DMS153 treated with DMSO at 0.1 percent for 48 hours (cell line): Measurements from ENCODE around the gene TEX29.

Experiments
- DNase-seq: peaks from one replicate; lab custom pipeline; 2025; ENCODE audit not compliant: unreplicated experiment; lab: John Stamatoyannopoulos, UW

TEX29 gene

GRCh38 chr13:111319998-111320911 lies at the start of gene TEX29:
TSS of gene TEX29 (plus strand) at chr13:111320642. CDS start at chr13:111320891, 249 bp downstream.
- DNase-seq = no peak

- DNase-seq = no peak
Measured at GRCh38 chr13:111270765-111271698, 49.4 kb upstream of the TEX29 start.

GRCh38 chr13:111272117-111272516 lies 48.3 kb upstream of the TEX29 start:
- no peak for DNase-seq

- no peak for DNase-seq
Measured at GRCh38 chr13:111275382-111275781, 45.1 kb upstream of the TEX29 start.

DNA sequence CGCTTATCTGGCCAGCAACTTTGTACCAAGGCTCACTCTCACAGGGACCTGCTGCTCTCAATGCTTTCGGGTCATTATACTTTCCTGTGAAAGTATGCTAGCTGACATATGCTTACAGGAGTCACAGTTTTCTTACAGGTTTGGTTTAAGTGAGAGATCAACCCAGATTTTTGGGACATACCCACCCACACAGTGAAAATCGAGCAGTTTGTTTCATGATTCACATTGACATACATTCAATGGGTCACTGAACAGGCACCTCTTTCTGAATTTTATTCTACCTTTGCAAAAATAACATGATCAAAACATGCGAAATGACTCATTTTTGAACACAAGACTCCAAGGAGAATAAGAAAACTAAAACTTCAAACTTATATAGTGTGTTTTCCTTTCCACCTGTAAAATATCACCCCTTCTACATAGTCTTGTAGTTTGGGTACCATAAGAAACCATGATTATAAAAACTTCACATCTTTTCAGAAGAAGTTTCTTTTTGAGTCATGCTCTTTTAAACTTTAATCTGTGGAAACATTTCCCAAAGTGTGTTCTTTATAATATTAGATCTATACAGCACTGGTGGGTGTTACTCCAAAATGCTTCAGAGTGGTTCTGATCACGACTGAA lies 44.3 kb upstream of the TEX29 start:
- DNase-seq = no peak

- no peak for DNase-seq
Measured at GRCh38 chr13:111278258-111278657, 42.2 kb upstream of the TEX29 start.

- no peak for DNase-seq
Measured at GRCh38 chr13:111278743-111279652, 41.4 kb upstream of the TEX29 start.

- DNase-seq = no peak
Measured at GRCh38 chr13:111280226-111280625, 40.2 kb upstream of the TEX29 start.

GRCh38 chr13:111280681-111281585 lies 39.5 kb upstream of the TEX29 start:
- no peak for DNase-seq

DNA sequence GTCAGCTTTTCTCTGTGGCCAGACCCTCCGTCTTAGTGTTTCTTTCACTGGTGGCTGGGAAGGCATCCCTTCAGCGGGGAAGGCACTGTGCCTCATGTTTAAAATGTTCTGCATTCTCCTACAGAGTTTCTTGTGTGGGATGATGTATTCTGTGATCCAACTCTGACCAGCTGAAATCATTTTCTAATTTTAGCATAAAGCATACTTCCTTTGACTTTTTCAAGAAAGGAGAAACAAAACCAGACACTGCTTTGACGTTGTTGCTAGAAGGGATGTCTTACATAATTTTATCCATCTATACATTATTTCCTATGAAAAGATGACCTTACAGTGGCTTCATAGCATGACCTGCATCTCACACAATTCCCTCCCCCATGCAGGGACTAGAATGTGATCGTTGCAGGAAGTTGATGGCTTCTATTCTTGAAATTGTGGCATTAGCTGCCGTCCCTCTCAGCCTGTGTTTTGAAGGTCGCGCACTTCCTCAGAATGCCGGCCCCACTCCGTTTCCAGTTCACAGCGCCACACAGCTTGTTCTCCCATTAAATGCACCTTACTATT lies 38.6 kb upstream of the TEX29 start:
- no peak for DNase-seq

DNA sequence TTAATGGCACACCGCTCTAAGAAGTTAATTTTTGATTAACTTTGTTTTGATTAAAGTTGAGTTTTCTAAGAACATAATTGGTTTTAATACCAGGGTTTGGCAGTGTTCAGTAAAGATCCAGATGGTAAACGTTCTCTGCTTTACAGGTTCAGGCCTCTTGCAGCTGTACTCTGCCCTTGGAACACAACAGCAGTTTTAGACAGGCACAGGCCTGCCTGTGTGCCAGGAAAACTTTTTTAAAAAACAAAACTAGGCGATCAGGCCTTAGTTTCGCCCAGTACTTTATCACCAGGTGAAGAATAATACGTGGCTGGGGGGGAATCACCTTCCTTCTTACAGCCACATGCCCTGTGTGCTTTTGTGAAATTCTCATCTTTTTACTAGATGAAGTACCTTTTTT lies 38.0 kb upstream of the TEX29 start:
- DNase-seq = no peak

GRCh38 chr13:111282997-111283396 lies 37.4 kb upstream of the TEX29 start:
- no peak for DNase-seq

GRCh38 chr13:111283457-111283856 lies 37.0 kb upstream of the TEX29 start:
- no peak for DNase-seq

DNA sequence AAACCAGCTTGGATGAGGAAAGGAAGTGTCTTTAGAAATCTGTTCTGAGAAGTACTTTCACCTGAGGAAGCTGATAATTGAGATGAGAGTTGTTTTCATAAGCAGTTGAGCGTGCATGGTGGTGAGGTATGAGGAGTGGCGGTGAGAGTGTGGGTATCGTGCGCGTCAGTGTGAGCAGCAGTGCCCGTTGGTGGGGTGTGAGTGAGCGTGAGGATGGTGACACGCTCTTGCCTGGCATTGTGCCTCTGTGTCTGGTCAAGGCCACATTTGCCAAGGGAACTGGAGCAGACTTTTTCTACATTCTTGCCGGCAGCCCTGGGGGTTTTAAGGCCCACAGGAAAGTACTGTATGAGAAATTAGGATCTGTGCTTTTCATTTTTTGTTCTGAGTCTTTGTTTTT lies 36.5 kb upstream of the TEX29 start:
- DNase-seq = no peak

DNA sequence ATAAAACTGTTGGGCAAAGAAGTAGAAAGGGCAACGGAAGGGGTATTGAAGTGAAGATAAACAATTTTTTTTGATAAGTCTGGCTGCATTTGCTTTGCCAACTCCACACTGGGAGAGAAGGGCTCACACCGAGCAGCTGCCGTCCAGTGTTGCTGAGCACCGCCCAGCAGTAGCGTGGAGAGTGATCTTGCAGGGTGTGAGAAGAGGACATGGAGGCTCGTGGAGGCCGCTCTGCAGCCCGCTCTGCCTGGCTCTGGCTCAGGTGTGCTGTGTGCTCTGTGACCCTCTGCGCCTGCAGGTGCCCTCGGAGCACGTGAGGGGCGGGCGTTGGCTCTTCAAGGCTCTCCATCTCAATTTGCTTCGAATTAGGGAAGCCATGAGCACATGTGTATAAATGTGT lies 35.9 kb upstream of the TEX29 start:
- DNase-seq = no peak

DNA sequence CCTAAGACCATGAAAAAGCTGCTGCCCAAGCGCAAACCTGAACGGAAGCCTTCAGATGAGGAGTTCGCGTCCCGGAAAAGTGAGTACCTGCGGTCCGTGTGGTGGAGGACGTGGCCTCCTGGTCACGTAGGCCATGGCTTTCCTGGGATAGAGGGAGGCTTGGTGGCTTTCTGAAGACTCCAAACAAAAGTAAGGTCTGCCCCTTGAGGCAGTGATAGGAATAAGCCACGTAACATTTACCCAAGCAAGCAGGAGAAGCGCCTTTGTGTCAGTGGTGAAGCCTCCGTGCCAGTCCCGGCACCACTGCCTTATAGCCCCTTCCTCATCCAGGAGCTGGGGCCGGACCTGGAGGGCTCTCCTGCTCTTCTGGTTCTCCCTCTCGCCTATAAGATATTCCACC lies 34.3 kb upstream of the TEX29 start:
- DNase-seq = no peak

DNA sequence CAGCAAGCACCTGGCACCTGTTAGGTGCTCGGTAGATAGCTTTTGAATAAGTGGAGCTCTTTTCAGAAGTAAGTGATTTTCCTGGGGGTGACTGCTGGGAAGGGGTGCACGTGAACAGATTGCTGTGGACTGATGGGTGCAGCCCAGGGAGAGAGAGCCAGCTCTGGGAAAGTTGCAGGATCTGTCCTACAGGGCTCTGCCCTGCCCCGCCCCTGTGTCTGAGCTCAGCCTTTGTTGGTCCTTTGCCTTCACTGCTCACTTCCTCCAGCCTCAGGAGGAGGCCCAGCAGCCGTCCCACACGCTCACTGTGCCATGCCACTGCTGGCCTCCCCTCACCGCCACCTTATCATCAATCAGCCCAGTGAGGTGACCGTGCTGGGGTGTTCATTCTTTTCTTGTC lies 33.7 kb upstream of the TEX29 start:
- DNase-seq = no peak

GRCh38 chr13:111287201-111287600 lies 33.2 kb upstream of the TEX29 start:
- DNase-seq = no peak

DNA sequence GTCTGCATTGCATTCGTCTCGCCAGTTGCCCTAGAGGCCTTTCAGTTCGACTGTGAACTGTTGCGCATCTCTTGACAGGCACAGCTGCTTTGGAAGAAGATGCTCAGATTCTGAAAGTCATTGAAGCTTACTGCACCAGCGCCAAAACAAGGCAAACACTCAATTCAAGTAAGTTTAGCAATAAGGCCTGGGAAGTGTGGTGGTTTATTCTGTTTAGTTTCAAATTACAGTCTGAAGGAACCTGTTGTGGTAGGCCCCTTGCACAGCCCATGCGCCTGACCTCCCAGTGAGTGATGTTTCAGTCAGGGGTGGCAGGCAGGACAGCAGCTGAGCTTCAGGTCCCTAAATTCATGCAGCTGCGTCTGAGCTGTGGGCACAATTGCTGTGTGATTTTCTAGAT lies 32.2 kb upstream of the TEX29 start:
- DNase-seq = no peak
